GM12873 (cell line): ENCODE data around the gene SMARCC1.

Source experiments
- CTCF ChIP-seq: IDR thresholded peaks from 2 replicates; pipeline ENCODE4 v1.5.1; 2012; ENCODE audit warnings: low read depth, mild to moderate bottlenecking, moderate library complexity, low read length, control low read depth; ENCODE audit not compliant: insufficient read depth; ENCODE audit errors: missing control alignments

The SMARCC1 gene

DNA sequence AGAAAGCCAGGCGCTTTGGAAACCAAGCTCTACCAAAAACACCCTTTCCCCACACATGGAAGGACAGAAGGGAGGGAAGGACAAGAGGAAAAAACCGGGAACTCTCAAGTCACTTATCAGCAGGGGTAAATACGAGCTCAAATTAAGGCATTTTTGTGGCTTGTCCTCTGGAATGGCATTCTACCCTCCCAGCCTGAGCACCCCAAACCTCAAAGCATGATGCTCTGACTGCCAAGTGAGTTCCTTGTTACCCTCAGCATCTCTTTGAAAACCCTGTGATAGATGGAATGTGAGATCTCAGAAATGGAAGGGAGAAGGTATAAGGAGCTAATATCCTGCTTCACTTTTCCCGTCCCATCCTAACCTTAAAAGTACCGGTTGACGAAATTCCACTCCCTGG is 194.9 kb downstream of the SMARCC1 start:
- TF ChIP-seq CTCF: no peak

- no peak for TF ChIP-seq CTCF
These were observed 198.2 kb downstream of the SMARCC1 start for GRCh38 chr3:47583320-47584075.

DNA sequence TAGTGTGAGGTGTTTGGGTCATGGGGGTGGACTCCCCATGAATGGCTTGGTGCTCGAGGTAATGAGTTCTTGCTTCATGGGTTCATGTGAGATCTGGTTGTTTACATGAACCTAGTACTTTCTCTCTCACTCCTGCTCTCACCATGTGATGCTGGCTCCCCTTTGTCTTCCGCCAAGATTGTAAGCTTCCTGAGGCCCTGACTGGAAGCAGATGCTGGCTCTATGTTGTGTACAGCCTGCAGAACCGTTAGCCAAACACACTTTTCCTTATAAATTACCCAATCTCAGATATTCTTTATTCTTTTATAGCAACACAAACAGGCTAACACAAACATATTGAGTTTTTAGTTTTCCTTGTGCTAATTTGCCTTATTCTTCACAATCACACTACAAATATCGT is 199.9 kb downstream of the SMARCC1 start:
- TF ChIP-seq CTCF: no peak

- TF ChIP-seq CTCF: no peak
These were observed 200.3 kb downstream of the SMARCC1 start for GRCh38 chr3:47581422-47581821.

GRCh38 chr3:47580481-47580880 is 201.2 kb downstream of the SMARCC1 start:
- no peak for TF ChIP-seq CTCF

DNA sequence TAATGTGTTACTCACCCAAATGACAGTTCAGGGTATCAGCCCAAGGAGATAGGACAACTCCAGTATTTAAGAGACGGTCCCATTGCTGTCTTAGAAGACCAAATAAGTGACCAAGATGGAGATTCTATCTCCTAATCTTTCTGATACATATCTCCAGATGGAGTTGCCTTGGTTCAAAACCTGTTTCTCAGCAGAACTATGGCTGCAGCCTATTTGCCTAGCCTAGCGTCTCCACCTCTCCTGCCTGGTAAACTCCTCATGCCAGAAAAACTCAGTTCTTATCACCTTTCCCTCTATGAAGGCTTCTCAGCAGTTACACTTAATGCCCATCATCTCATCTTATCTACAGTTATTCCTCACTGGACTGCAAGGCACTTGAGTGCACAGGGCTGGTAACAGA is 201.8 kb downstream of the SMARCC1 start:
- no peak for TF ChIP-seq CTCF

DNA sequence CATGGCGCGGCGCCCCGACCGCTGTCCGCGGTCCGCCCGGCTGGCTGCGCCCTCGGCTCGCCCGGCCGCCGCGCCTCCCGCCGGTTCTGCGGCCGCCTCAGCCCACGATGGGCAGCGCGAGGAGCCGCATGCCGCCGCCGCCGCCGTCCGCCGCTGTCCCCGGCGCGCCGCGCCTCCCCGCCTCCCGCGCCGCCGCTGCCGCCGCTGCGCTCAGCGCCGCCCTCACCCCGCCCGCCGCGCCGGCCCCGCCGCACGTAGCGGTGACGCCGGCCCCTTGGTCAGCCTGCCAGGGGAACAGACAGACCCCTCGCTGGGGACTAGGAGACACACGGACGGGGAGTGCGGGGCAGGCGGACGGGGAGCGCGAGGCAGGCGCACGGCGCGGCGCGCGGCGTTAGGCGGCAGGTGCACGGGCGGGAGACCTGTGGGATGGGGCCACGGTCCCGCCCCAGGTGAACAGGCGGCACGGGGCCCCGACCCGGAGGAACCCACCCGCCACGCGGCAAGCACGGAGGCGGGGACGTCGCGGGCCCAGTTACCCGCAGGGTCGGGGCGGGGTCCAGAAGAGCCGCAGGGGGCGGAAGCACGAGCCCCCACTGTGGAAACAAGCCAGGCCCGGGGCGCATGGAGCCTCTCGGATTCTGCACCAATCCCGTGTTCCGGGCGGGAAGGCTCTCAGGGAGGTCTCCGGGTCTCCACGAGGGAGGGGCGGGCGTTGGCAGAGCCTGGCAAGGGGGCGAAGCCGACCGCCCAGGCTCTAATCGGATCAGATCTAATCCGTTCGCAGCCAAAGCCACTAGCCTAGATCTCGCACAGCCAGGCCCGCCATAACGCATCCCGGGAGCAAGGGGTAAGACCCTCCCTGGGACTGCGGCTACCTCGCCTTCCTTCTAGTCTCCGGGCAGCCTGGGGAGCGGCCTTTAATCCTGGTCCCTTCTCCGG is 202.7 kb downstream of the SMARCC1 start, which contains the start of gene CSPG5:
CSPG5 (minus strand) TSS at position 175 of the 942 bp plus-strand sequence; CDS start at position 3, 172 bp downstream.
- no peak for TF ChIP-seq CTCF
